ENCODE results near the gene LMBRD1. TPM values are rescaled to one million over a fixed set of nuclear protein-coding genes. Genes with fewer than 3 reads are reported as not detected.

LMBRD1 gene
- total and polyA plus RNA-seq, 2 of the 4 experiments (the other 2 are of a cell fraction), result 3.9 to 8.7 TPM

- Histone ChIP-seq H3K79me1 (ENCODE audit: low read depth in 1 of 2, low read length in 2 of 2) (no peaks in the 10 kb centered on the region), H3K36me3 (ENCODE audit: control insufficient read depth, insufficient read depth, low read length) (no peaks in the 10 kb centered on the region), H3K18ac (ENCODE audit: low read depth, low read length) (no peak overlapping the region), H2BK15ac (ENCODE audit: low read depth, low read length) (no peak overlapping the region), H3K27me3 (ENCODE audit: control insufficient read depth, insufficient read depth, low read length) (no peaks in the 10 kb centered on the region), H4K8ac (ENCODE audit: low read depth in 2 of 2, low read length in 2 of 2) (no peak overlapping the region), H2AFZ (replicated peaks; ENCODE audit: low read length, poor library complexity) (no peak overlapping the region), H3K4me3 (ENCODE audit: insufficient read depth, low read depth, low read length) (no peak overlapping the region), H4K5ac (ENCODE audit: low read depth, low read length) (no peak overlapping the region), H3K23ac (ENCODE audit: low read depth, low read length) (no peak overlapping the region), H4K91ac (ENCODE audit: insufficient read depth, low read depth, low read length) (no peak overlapping the region), H3K4me1 (ENCODE audit: control insufficient read depth, insufficient read depth, low read length) (no peaks in the 10 kb centered on the region; the same call in 1 of the 2 replicates), H3K9me3 (ENCODE audit: control insufficient read depth, insufficient read depth, low read length) (no peaks in the 10 kb centered on the region), H3K27ac (ENCODE audit: insufficient read depth, low read length) (no peak overlapping the region), H4K20me1 (ENCODE audit: insufficient read depth, low read length) (no peaks in the 10 kb centered on the region), H3K14ac (replicated peaks; ENCODE audit: low read depth, low read length) (no peak overlapping the region), H2BK120ac (ENCODE audit: low read depth, low read length) (no peak overlapping the region), H2AK5ac (ENCODE audit: low read depth, low read length) (no peak overlapping the region), H3K4ac (ENCODE audit: low read depth, low read length) (no peak overlapping the region), H2BK5ac (ENCODE audit: low read depth, low read length, poor library complexity, severe bottlenecking) (no peak overlapping the region), H2BK20ac (ENCODE audit: low read depth, low read length) (no peak overlapping the region), H3K9ac (ENCODE audit: low read depth, low read length) (no peak overlapping the region), H3K9me1 (ENCODE audit: insufficient read depth, low read length) (no peaks in the 10 kb centered on the region), H2AK9ac (replicated peaks; ENCODE audit: low read depth, low read length, poor library complexity) (no peak overlapping the region), H3K4me2 (ENCODE audit: low read depth, low read length) (no peak overlapping the region), H3K56ac (ENCODE audit: extremely low read depth, insufficient read depth, low read length) (no peak overlapping the region)
- dilution Hi-C loops (cut with HindIII; ENCODE audit: low sequenced_read_pairs, unreplicated experiment) (no loop called here), in situ Hi-C loops (cut with MboI; ENCODE audit: low sequenced_read_pairs) (no loop called here), intact Hi-C loops (cut with micrococcal nuclease) (no loop called here)
- DNase-seq (no peak), ATAC-seq (ENCODE audit: low read depth) (no peak)
- CTCF ChIA-PET, result no interaction called here
- no TSS peak for BruUV-seq (replicated peaks)
- TF ChIP-seq MXI1 (IDR thresholded peaks at IDR 0.05; ENCODE audit: borderline replicate concordance, low read depth, low read length) (no peak), POLR2A (IDR thresholded peaks at IDR 0.05; ENCODE audit: low read depth, low read length) (no peak), CHD1 (IDR thresholded peaks at IDR 0.05; ENCODE audit: low read depth, low read length) (no peak), CEBPB (IDR thresholded peaks at IDR 0.05; ENCODE audit: low read depth, low read length) (no peak)
- no CpG with 5 or more reads among the region's 1 CpG for WGBS, 2 experiments (ENCODE audit: extremely low coverage in 2 of 2, insufficient read length in 1 of 2)
- POLR2A ChIA-PET (ENCODE audit: unreplicated experiment), result no interaction called here
Measured at GRCh38 chr6:69816026-69816425, 19.2 kb upstream of the LMBRD1 start.
